Prostate gland (tissue), 2 donors: Measurements from ENCODE around the gene NRXN3. TPM values are rescaled to one million over a fixed set of nuclear protein-coding genes. Genes with fewer than 3 reads are reported as not detected.

Source experiments
- DNase-seq: peaks from one replicate; pipeline ENCODE4 v3.0.0-alpha.2; 2019; ENCODE audit warnings: low spot score
- H3K27ac ChIP-seq, 2 donors: fragments of 200-600 bp; sonication (generic); 2 replicates each; pipeline ENCODE4 v1.5.1; 2017 to 2019
- H3K27me3 ChIP-seq: fragments of 200-600 bp; sonication (generic); replicated peaks from 2 replicates; pipeline ENCODE4 v1.5.1; 2019; ENCODE audit not compliant: insufficient read depth
- H3K36me3 ChIP-seq, 2 donors: fragments of 200-600 bp; sonication (generic); 1 replicate in 1 of 2; 2 replicates in 1 of 2; pipeline versions ENCODE4 v1.5.1 to v1.8.1; 2017 to 2019
- H3K4me1 ChIP-seq: fragments of 200-600 bp; sonication (generic); replicated peaks from 2 replicates; pipeline ENCODE4 v1.5.1; 2019
- H3K4me3 ChIP-seq, 2 donors: fragments of 200-600 bp; sonication (generic); 2 replicates each; pipeline ENCODE4 v1.5.1; 2017 to 2019
- H3K9me3 ChIP-seq: fragments of 200-600 bp; sonication (generic); 2 replicates; pipeline ENCODE4 v1.5.1; 2017
- CTCF ChIP-seq, 4 experiments: fragments of 200-600 bp in 2 of 4; fragments of 450-650 bp in 2 of 4; sonication (generic) in 2 of 4; IDR thresholded peaks; 1 replicate in 3 of 4; 2 replicates in 1 of 4; pipeline ENCODE4 v1.5.1; 2016 to 2019; ENCODE audit warnings: antibody characterized with exemption in 4 of 4, mild to moderate bottlenecking in 2 of 4, moderate library complexity in 2 of 4
- POLR2A ChIP-seq: fragments of 450-650 bp; IDR thresholded peaks from one replicate; pipeline ENCODE4 v1.6.1; 2016; ENCODE audit warnings: antibody characterized with exemption, mild to moderate bottlenecking
- POLR2AphosphoS5 ChIP-seq: sonication (generic); formaldehyde crosslinking; IDR thresholded peaks from one replicate; pipeline ENCODE4 v1.6.1; 2017; ENCODE audit warnings: antibody characterized with exemption
- WGBS: methylation state at CpG from one replicate; pipeline ENCODE4 v1.1.5; 2018; 5-methylcytosine and 5-hydroxymethylcytosine counted together
- intact Hi-C: fragments of 100-400 bp; cut with DNase I; formaldehyde crosslinking; loops from one replicate; pipeline ENCODE4 v1.14.2; 2022
- total RNA-seq, 2 donors: library from RNA; depleted of rRNA; stranded (reverse); fragments of >200 nt; gene quantifications; one replicate each; pipeline ENCODE4 v1.1.0, GENCODE V29; 2016

The NRXN3 gene
- total RNA-seq, 2 donors from 2014 or later: 6.6 to 8.2 TPM

GRCh38 chr14:79064214-79064613 is 894.0 kb downstream of the NRXN3 start:
- Histone ChIP-seq H3K4me1 (no peaks in the 10 kb centered on the region), H3K36me3 (no peaks in the 10 kb centered on the region), H3K4me3 (no peak overlapping the region), H3K27ac (no peak overlapping the region), H3K27me3 (no peaks in the 10 kb centered on the region), H3K9me3 (no peaks in the 10 kb centered on the region)
- intact Hi-C loops: no loop called here
- WGBS: 87% methylated on average over 2 of the region's 2 CpGs
- TF ChIP-seq POLR2AphosphoS5 (no peak), CTCF (IDR thresholded peaks at IDR 0.05) (no peak), POLR2A (no peak)
- no peak for DNase-seq

GRCh38 chr14:79074510-79074909 is 904.3 kb downstream of the NRXN3 start:
- intact Hi-C loops: loop anchor here (5.0 kb wide), 1 partner anchor 643 kb away; no protein-coding TSS in a partner anchor
- Histone ChIP-seq H3K36me3 (no peaks in the 10 kb centered on the region), H3K27me3 (no peaks in the 10 kb centered on the region), H3K27ac (no peak overlapping the region), H3K9me3 (no peaks in the 10 kb centered on the region), H3K4me3 (no peak overlapping the region), H3K4me1 (peaks cover 3% of the 10 kb centered on the region)
- TF ChIP-seq POLR2AphosphoS5 (peak; percentile 93), POLR2A (no peak)
- DNase-seq: peak; percentile 86
- 5% methylated on average over 2 of the region's 2 CpGs for WGBS

- no peak for DNase-seq
- no peaks in the 10 kb centered on the region for H3K9me3 ChIP-seq
- peaks cover 3% of the 10 kb centered on the region for H3K4me1 ChIP-seq
- no peaks in the 10 kb centered on the region for H3K27me3 ChIP-seq
- no peak overlapping the region for H3K4me3 ChIP-seq
- intact Hi-C loops: no loop called here
- H3K36me3 ChIP-seq: no peaks in the 10 kb centered on the region
- H3K27ac ChIP-seq: peak overlapping the region; percentile 1 to 5
- TF ChIP-seq POLR2A (no peak), POLR2AphosphoS5 (no peak)
Measured at GRCh38 chr14:79076428-79076827, 906.3 kb downstream of the NRXN3 start.

- WGBS: 33% methylated on average over 5 of the region's 5 CpGs
- Histone ChIP-seq H3K4me3 (no peak overlapping the region), H3K36me3 (no peaks in the 10 kb centered on the region), H3K27me3 (no peaks in the 10 kb centered on the region), H3K27ac (no peak overlapping the region), H3K4me1 (peaks cover 3% of the 10 kb centered on the region), H3K9me3 (no peaks in the 10 kb centered on the region)
- intact Hi-C loops: no loop called here
- DNase-seq: peak; percentile 36
- TF ChIP-seq POLR2A (no peak), CTCF (IDR thresholded peaks at IDR 0.05) (no peak), POLR2AphosphoS5 (peak; percentile 44)
Measured at GRCh38 chr14:79077096-79077495, 906.9 kb downstream of the NRXN3 start.

- Histone ChIP-seq H3K4me3 (no peak overlapping the region), H3K27me3 (no peaks in the 10 kb centered on the region), H3K36me3 (no peaks in the 10 kb centered on the region), H3K4me1 (peaks cover 3% of the 10 kb centered on the region), H3K27ac (peak overlapping the region in 1 of 2 donors; percentile 11), H3K9me3 (no peaks in the 10 kb centered on the region)
- DNase-seq: no peak
- intact Hi-C loops: no loop called here
- 60% methylated on average over 1 of the region's 1 CpG for WGBS
- TF ChIP-seq POLR2A: no peak
- TF ChIP-seq POLR2AphosphoS5: no peak
- no peak for TF ChIP-seq CTCF (IDR thresholded peaks at IDR 0.05)
Measured at GRCh38 chr14:79080040-79080439, 909.9 kb downstream of the NRXN3 start.

- no peaks in the 10 kb centered on the region for H3K4me1 ChIP-seq
- WGBS: 90% methylated on average over 2 of the region's 2 CpGs
- H3K27me3 ChIP-seq: no peaks in the 10 kb centered on the region
- H3K9me3 ChIP-seq: no peaks in the 10 kb centered on the region
- no peak overlapping the region for H3K4me3 ChIP-seq
- DNase-seq: no peak
- no peak for TF ChIP-seq POLR2A
- no peak for TF ChIP-seq POLR2AphosphoS5
- no peak for TF ChIP-seq CTCF (IDR thresholded peaks at IDR 0.05)
- no peaks in the 10 kb centered on the region for H3K36me3 ChIP-seq
- no peak overlapping the region for H3K27ac ChIP-seq
- intact Hi-C loops: no loop called here
Measured at GRCh38 chr14:79082883-79083282, 912.7 kb downstream of the NRXN3 start.
